Skeletal muscle tissue (tissue), 4 donors: ENCODE results near the gene BBS10. TPM values are rescaled to one million over a fixed set of nuclear protein-coding genes. Genes with fewer than 3 reads are reported as not detected.
A peak's percentile ranks its signal among the peaks of the same experiment; 100 is the strongest.
"Not testable (repeated sequence)": the region's sequence is repeated elsewhere in the genome, so short reads cannot be mapped to it uniquely, and the experiment has no call there.

ENCODE experiments used
- H3K27ac ChIP-seq: one replicate; pipeline ENCODE4 v1.7.0; 2013; ENCODE audit warnings: mild to moderate bottlenecking, low read depth, low read length, inconsistent platforms
- H3K27me3 ChIP-seq, 3 donors: one replicate each; pipeline ENCODE4 v1.7.0; 2013; ENCODE audit warnings: low read length in 3 of 3; ENCODE audit not compliant: control insufficient read depth in 3 of 3, insufficient read depth in 3 of 3
- H3K36me3 ChIP-seq, 3 donors: one replicate each; pipeline ENCODE4 v1.7.0; 2013; ENCODE audit warnings: low read length in 3 of 3; ENCODE audit not compliant: control insufficient read depth in 3 of 3, insufficient read depth in 3 of 3
- H3K4me1 ChIP-seq, 3 donors: one replicate each; pipeline ENCODE4 v1.7.0; 2013; ENCODE audit warnings: low read length in 3 of 3, mild to moderate bottlenecking in 3 of 3; ENCODE audit not compliant: control insufficient read depth in 3 of 3, insufficient read depth in 3 of 3
- H3K4me3 ChIP-seq, 3 donors: one replicate each; pipeline ENCODE4 v1.7.0; 2013; ENCODE audit warnings: low read length in 3 of 3
- H3K9ac ChIP-seq, 3 donors: one replicate each; pipeline ENCODE4 v1.7.0; 2013; ENCODE audit warnings: low read length in 3 of 3, mild to moderate bottlenecking in 3 of 3, moderate library complexity in 2 of 3, low read depth in 1 of 3
- H3K9me3 ChIP-seq, 3 donors: one replicate each; pipeline ENCODE4 v1.7.0; 2013; ENCODE audit warnings: low read length in 3 of 3; ENCODE audit not compliant: control insufficient read depth in 3 of 3
- total RNA-seq: library from RNA; depleted of rRNA; stranded (reverse); fragments of >200 nt; gene quantifications from one replicate; pipeline ENCODE4 v1.2.3, GENCODE V29; 2014
- donor health status: Osteomylitis.

The BBS10 gene
- 12.0 TPM for total RNA-seq

- H3K27me3 ChIP-seq: no peaks in the 10 kb centered on the region
- peak within 1 kb of the TSS; percentile 74 for H3K27ac ChIP-seq
- peaks cover 19 to 21% (median 20%) of the 10 kb centered on the region in 3 donors for H3K4me1 ChIP-seq
These were observed at the start of gene BBS10 for GRCh38 chr12:76348079-76348901. Gene BBS10, minus strand, starts transcription at chr12:76348415. Its CDS starts 57 bp downstream, at chr12:76348358.

GRCh38 chr12:76391461-76391860, 43.2 kb upstream of the BBS10 start:
- Histone ChIP-seq H3K36me3 (peaks cover 8 to 19% (median 18%) of the 10 kb centered on the region in 3 donors), H3K9me3 (no peaks in the 10 kb centered on the region), H3K27ac (no peak overlapping the region)

More at GRCh38 chr12:76348079-76348901, at the start of gene BBS10:
- Histone ChIP-seq H3K9me3 (no peaks in the 10 kb centered on the region), H3K4me3 (peak within 1 kb of the TSS; percentile 88 to 98 (median 90)), H3K36me3 (no peaks in the 10 kb centered on the region), H3K9ac (peak within 1 kb of the TSS; percentile 89 to 96 (median 91))

GRCh38 chr12:76387614-76388013, 39.4 kb upstream of the BBS10 start:
- Histone ChIP-seq H3K9me3 (no peaks in the 10 kb centered on the region), H3K36me3 (peaks cover 8 to 22% (median 18%) of the 10 kb centered on the region in 3 donors), H3K27me3 (no peaks in the 10 kb centered on the region), H3K27ac (no peak overlapping the region), H3K9ac (no peak overlapping the region), H3K4me1 (no peaks in the 10 kb centered on the region), H3K4me3 (no peak overlapping the region)

More at GRCh38 chr12:76391461-76391860, 43.2 kb upstream of the BBS10 start:
- Histone ChIP-seq H3K9ac (no peak overlapping the region), H3K27me3 (no peaks in the 10 kb centered on the region), H3K4me3 (no peak overlapping the region), H3K4me1 (no peaks in the 10 kb centered on the region)

- Histone ChIP-seq H3K9ac (no peak overlapping the region), H3K27me3 (no peaks in the 10 kb centered on the region), H3K36me3 (peaks cover 8 to 19% (median 9%) of the 10 kb centered on the region in 3 donors), H3K4me3 (no peak overlapping the region), H3K9me3 (no peaks in the 10 kb centered on the region), H3K27ac (no peak overlapping the region), H3K4me1 (no peaks in the 10 kb centered on the region)
These were observed 36.3 kb upstream of the BBS10 start for GRCh38 chr12:76384560-76384959.

- Histone ChIP-seq H3K36me3 (peaks cover 3 to 14% (median 6%) of the 10 kb centered on the region in 3 donors), H3K9ac (peak overlapping the region in 1 of 3 donors; percentile 0), H3K27me3 (no peaks in the 10 kb centered on the region), H3K4me1 (no peaks in the 10 kb centered on the region), H3K4me3 (no peak overlapping the region), H3K9me3 (no peaks in the 10 kb centered on the region), H3K27ac (no peak overlapping the region)
These were observed 35.8 kb upstream of the BBS10 start for GRCh38 chr12:76383988-76384387.

GRCh38 chr12:76379261-76379660, 31.0 kb upstream of the BBS10 start:
- no peaks in the 10 kb centered on the region for H3K9me3 ChIP-seq
- H3K36me3 ChIP-seq: peaks cover 5 to 28% (median 24%) of the 10 kb centered on the region in 3 donors
- no peaks in the 10 kb centered on the region for H3K27me3 ChIP-seq
- H3K27ac ChIP-seq: no peak overlapping the region
- H3K4me1 ChIP-seq: no peaks in the 10 kb centered on the region
- no peak overlapping the region for H3K4me3 ChIP-seq
- H3K9ac ChIP-seq: no peak overlapping the region

- H3K4me3 ChIP-seq, H3K9ac ChIP-seq, H3K27me3 ChIP-seq, H3K9me3 ChIP-seq, H3K27ac ChIP-seq, H3K4me1 ChIP-seq: not testable (repeated sequence)
- peaks cover 9 to 34% (median 26%) of the 10 kb centered on the region in 3 donors for H3K36me3 ChIP-seq
These were observed 28.7 kb upstream of the BBS10 start for GRCh38 chr12:76376876-76377275.

- H3K9me3 ChIP-seq: no peaks in the 10 kb centered on the region
- H3K4me3 ChIP-seq: no peak overlapping the region
- H3K36me3 ChIP-seq: peaks cover 9 to 34% (median 26%) of the 10 kb centered on the region in 3 donors
- no peaks in the 10 kb centered on the region for H3K4me1 ChIP-seq
- H3K27ac ChIP-seq: no peak overlapping the region
- H3K27me3 ChIP-seq: no peaks in the 10 kb centered on the region
- no peak overlapping the region for H3K9ac ChIP-seq
These were observed 27.7 kb upstream of the BBS10 start for GRCh38 chr12:76375939-76376338.

- Histone ChIP-seq H3K9ac (no peak overlapping the region), H3K27me3 (no peaks in the 10 kb centered on the region), H3K9me3 (no peaks in the 10 kb centered on the region), H3K36me3 (peaks cover 9 to 37% (median 26%) of the 10 kb centered on the region in 3 donors), H3K27ac (no peak overlapping the region), H3K4me1 (no peaks in the 10 kb centered on the region), H3K4me3 (no peak overlapping the region)
These were observed 27.3 kb upstream of the BBS10 start for GRCh38 chr12:76375470-76375869.

GRCh38 chr12:76374386-76375020, 26.3 kb upstream of the BBS10 start:
- no peak overlapping the region for H3K27ac ChIP-seq
- H3K4me1 ChIP-seq: no peaks in the 10 kb centered on the region
- H3K27me3 ChIP-seq: no peaks in the 10 kb centered on the region
- H3K36me3 ChIP-seq: peaks cover 9 to 45% (median 29%) of the 10 kb centered on the region in 3 donors
- no peak overlapping the region for H3K9ac ChIP-seq
- H3K4me3 ChIP-seq: no peak overlapping the region
- no peaks in the 10 kb centered on the region for H3K9me3 ChIP-seq
